Right lobe of liver (tissue), 6 donors: ENCODE data around the gene PPEF2. TPM values are rescaled to one million over a fixed set of nuclear protein-coding genes. Genes with fewer than 3 reads are reported as not detected.
A peak's percentile ranks its signal among the peaks of the same experiment; 100 is the strongest.
"Not testable (repeated sequence)": the region's sequence is repeated elsewhere in the genome, so short reads cannot be mapped to it uniquely, and the experiment has no call there.

Source experiments
- ATAC-seq, 4 donors: fragments of 200-7000 bp; cut with Tn5 transposase; one replicate each; pipeline ENCODE4 v1.9.1; 2020; ENCODE audit warnings: mild to moderate bottlenecking in 4 of 4, moderate library complexity in 4 of 4
- DNase-seq, 3 donors: peaks; one replicate each; pipeline ENCODE4 v3.0.0-alpha.2; 2020
- H3K27ac ChIP-seq, 3 donors: fragments of 200-600 bp; one replicate each; pipeline ENCODE4 v1.8.0; 2022
- H3K27me3 ChIP-seq, 2 donors: fragments of 200-600 bp; one replicate each; pipeline ENCODE4 v1.8.0; 2022
- H3K36me3 ChIP-seq, 4 donors: fragments of 200-600 bp; sonication (generic) in 1 of 4; one replicate each; pipeline versions ENCODE4 v1.5.1 to v1.8.0; 2017 to 2022; ENCODE audit warnings: control low read depth in 1 of 4
- H3K4me1 ChIP-seq, 4 donors: fragments of 200-600 bp; sonication (generic) in 1 of 4; one replicate each; pipeline versions ENCODE4 v1.5.1 to v1.8.0; 2017 to 2022; ENCODE audit warnings: control low read depth in 1 of 4
- H3K4me3 ChIP-seq, 3 donors: fragments of 200-600 bp; one replicate each; pipeline ENCODE4 v1.8.0; 2022
- H3K9me3 ChIP-seq, 4 donors: fragments of 200-600 bp; sonication (generic) in 1 of 4; one replicate each; pipeline versions ENCODE4 v1.5.1 to v1.8.0; 2017 to 2022; ENCODE audit warnings: control low read depth in 1 of 4
- CTCF ChIP-seq, 4 donors: fragments of 200-600 bp in 3 of 4; fragments of 450-650 bp in 1 of 4; IDR thresholded peaks; one replicate each; pipeline versions ENCODE4 v1.5.1 to v1.8.0; 2016 to 2022; ENCODE audit warnings: antibody characterized with exemption in 4 of 4, mild to moderate bottlenecking in 2 of 4
- POLR2A ChIP-seq: fragments of 450-650 bp; IDR thresholded peaks from one replicate; pipeline ENCODE4 v1.6.1; 2017; ENCODE audit warnings: antibody characterized with exemption, mild to moderate bottlenecking
- WGBS: methylation state at CpG from one replicate; pipeline ENCODE4 v1.1.6; 2018; ENCODE audit warnings: low coverage, low lambda C conversion rate; ENCODE audit not compliant: insufficient coverage; ENCODE audit errors: missing lambda C conversion rate; 5-methylcytosine and 5-hydroxymethylcytosine counted together
- intact Hi-C, 2 donors: fragments of 100-400 bp; cut with DNase I; formaldehyde crosslinking; loops; one replicate each; pipeline versions ENCODE4 v1.11.2 to v1.14.1; 2022
- total RNA-seq, 6 experiments: library from RNA; depleted of rRNA in 2 of 6; stranded (reverse); fragments of >200 nt in 2 of 6; fragmentation: NEBNext Ultra II Directional in 3 of 6; extraction: Animal tissue kit (Norgen Biotek cat#: 25700) in 3 of 6; gene quantifications; one replicate each; pipeline versions ENCODE4 v1.1.0 to v1.2.4, GENCODE V29; 2016 to 2023
- donor health status: DM: no; HTN: yes; CAD: no.
- donor health status: DM: no; HTN: no; CAD: no.
- donor health status: DM: no; HTN: no; CAD: no.
- donor health status: DM: no; HTN: yes; CAD: no.
- donor health status: DM: no; HTN: yes; CAD: no.

PPEF2 gene
- total RNA-seq, 6 experiments from 2014 or later, result not detected

- H3K9me3 ChIP-seq, H3K36me3 ChIP-seq, intact Hi-C loops, H3K27ac ChIP-seq, H3K27me3 ChIP-seq, H3K4me1 ChIP-seq, H3K4me3 ChIP-seq: not testable (repeated sequence)
- TF ChIP-seq CTCF (IDR thresholded peaks at IDR 0.05), result peak; percentile 48 to 71 (median 70)
- WGBS, result 11% methylated on average over 11 of the region's 14 CpGs
- DNase-seq (peak; percentile 26 to 59 (median 49)), ATAC-seq (peak; percentile 97 to 98 (median 98))
Observed at GRCh38 chr4:75848171-75848760, 54.0 kb downstream of the PPEF2 start.

GRCh38 chr4:75845992-75846391 is 56.3 kb downstream of the PPEF2 start:
- ATAC-seq (no peak), DNase-seq (no peak)
- no peaks in the 10 kb centered on the region for H3K4me1 ChIP-seq
- no peak overlapping the region for H3K4me3 ChIP-seq
- TF ChIP-seq POLR2A, result no peak
- no peak for TF ChIP-seq CTCF (IDR thresholded peaks at IDR 0.05)
- WGBS, result 87% methylated on average over 2 of the region's 2 CpGs
- no peaks in the 10 kb centered on the region for H3K36me3 ChIP-seq
- H3K9me3 ChIP-seq, result no peaks in the 10 kb centered on the region
- H3K27ac ChIP-seq, result no peak overlapping the region
- intact Hi-C loops, result no loop called here
- no peaks in the 10 kb centered on the region for H3K27me3 ChIP-seq

- ATAC-seq (peak; percentile 36 to 52 (median 50)), DNase-seq (no peak)
- intact Hi-C loops, result no loop called here
- no peaks in the 10 kb centered on the region for H3K36me3 ChIP-seq
- 89% methylated on average over 3 of the region's 3 CpGs for whole genome bisulfite sequencing
- H3K4me1 ChIP-seq, result no peaks in the 10 kb centered on the region
- H3K9me3 ChIP-seq, result no peaks in the 10 kb centered on the region
- TF ChIP-seq CTCF (IDR thresholded peaks at IDR 0.05) (no peak), POLR2A (no peak)
- H3K27ac ChIP-seq, result peak overlapping the region in 1 of 3 donors; percentile 13
- H3K4me3 ChIP-seq, result no peak overlapping the region
- H3K27me3 ChIP-seq, result no peaks in the 10 kb centered on the region
Observed at GRCh38 chr4:75844151-75844662, 58.0 kb downstream of the PPEF2 start.

GRCh38 chr4:75843596-75843995 is 58.7 kb downstream of the PPEF2 start:
- intact Hi-C loops, result no loop called here
- no peak for ATAC-seq
- H3K36me3 ChIP-seq, result no peaks in the 10 kb centered on the region
- H3K27me3 ChIP-seq, result no peaks in the 10 kb centered on the region
- TF ChIP-seq POLR2A (no peak), CTCF (IDR thresholded peaks at IDR 0.05) (no peak)
- no peaks in the 10 kb centered on the region for H3K4me1 ChIP-seq
- WGBS, result 100% methylated on average over 2 of the region's 4 CpGs
- no peak overlapping the region for H3K4me3 ChIP-seq
- peak overlapping the region in 1 of 3 donors; percentile 13 for H3K27ac ChIP-seq
- no peak for DNase-seq
- no peaks in the 10 kb centered on the region for H3K9me3 ChIP-seq
